Activated CD4-positive, alpha-beta T cell treated with anti-CD3 and anti-CD28 coated beads, Interleukin-2, amount 50 U/mL, for 4 hours (primary cell): ENCODE measurements around the gene NT5DC4.

Experiments
- DNase-seq, 2 experiments: peaks; one replicate each; pipeline ENCODE4 v3.0.0-alpha.2; 2020

The NT5DC4 gene

DNA sequence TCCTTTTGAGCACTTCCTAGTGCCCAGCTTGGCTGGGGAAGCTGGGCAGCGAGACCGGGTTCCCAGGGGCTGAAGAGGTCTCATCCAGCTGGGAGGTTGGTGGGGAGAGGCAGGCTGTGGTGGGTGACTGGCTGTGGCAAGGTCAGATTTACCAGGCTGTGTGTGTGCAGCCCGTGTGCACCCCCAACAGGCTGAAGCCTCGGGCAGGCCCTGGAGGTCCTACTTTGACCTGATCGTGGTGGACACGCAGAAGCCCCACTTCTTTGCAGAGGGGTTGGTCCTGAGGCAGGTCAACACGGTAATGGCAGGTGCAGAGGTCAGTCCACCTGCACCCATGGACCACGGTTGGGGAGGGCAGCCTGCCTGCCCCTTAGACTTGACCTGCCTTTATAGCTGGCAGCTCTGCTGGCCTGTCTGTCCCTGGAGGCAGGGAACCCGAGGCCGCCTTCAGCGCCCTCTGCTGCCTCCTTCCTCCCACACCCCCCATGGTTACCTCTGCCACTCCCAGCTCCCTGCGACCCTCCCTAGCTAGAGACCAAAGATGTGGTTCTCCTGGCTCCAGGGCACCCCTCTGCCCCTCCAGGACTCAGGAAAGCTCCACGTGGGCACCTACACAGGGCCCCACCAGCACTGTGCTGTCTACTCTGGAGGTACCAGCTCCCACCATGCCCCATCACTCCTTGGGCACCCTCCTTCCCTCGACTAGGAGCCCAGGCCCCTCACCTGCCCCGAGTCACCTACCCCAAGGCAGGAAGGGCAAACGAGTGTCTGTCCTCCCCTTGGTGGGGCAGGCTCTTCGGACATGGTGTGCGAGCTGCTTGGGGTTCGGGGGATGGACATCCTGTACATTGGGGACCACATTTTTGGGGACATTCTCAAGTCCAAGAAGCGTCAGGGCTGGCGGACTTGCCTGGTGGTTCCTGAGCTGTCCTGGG is 4.0 kb downstream of the NT5DC4 start:
- DNase-seq = no peak

DNA sequence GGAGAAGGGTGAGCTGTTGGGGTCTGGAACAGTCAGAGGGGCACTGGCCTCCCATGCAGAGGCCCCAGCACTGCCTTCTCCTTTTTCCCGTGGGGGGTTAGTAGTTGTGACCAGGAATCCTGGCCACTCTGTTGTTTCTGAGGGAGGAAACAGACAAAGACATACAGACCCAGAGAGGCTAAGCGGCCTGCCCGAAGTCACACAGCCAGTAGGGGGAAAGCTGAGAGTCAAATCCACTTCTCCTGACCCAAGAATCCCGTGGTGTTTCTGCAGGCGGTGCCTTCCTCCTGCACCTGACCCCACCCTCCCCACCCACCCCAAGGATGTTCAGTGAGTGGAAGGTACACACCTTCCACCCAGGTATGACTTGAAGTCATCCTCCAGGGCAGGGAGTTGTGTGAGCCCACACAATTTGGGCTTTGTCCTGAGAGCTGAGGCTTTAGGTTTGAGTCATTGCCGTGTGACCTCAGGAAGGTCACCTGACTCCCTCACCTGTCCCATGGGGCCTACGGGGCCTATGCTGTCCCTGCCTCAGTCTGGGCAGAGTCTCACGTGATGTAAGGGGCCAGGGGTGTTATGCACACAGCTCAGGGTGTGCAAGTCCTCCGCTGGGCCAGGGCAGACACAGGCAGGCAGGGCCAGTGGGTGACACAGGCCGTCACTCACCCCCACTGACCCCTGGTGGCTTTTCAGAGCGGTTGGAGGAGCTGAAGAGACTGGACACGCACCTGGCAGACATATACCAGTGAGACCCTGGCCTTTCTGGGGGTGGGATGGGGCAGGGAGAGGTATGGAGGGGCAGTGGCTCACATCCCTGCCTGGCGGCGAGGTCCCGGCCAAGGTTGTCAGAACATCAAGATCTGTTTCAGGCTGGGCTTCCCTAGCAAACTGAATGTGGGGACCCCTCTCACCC is 5.0 kb downstream of the NT5DC4 start:
- no peak for DNase-seq

DNA sequence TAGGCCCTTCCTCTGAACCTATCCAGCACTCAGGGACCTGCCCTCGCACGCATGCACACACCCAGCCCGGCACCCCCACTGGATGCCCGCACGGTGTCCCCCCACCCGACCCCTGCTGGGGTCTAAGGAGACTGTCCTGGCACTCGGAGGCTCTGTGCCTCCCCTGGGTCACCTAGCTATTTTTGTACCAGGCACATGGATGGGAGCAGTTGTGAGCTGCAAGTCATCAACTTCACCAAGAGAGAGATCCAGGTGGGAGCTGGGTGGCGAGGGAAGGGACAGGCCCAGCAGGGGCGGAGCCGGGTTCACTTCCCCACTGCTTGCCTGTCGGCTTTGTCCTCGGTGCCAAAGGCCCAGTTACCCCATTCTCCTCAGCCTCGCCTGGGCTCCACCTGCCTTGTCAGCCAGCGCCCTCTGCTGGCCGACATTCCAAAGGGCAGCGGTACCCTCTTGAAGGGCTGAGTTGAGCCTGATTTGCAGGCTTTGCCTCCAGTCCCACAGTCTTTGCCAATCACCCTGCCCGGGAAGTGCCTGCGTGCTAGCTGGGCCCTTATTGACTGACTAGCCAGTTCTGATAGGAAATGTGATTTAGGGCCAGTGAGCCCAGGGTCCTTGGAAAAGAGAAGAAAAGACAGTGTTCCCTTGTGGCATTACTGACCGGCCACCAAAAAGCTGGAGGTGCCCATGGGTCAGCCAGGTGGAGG is 5.8 kb downstream of the NT5DC4 start:
- peak; percentile 79 to 83 for DNase-seq

DNA sequence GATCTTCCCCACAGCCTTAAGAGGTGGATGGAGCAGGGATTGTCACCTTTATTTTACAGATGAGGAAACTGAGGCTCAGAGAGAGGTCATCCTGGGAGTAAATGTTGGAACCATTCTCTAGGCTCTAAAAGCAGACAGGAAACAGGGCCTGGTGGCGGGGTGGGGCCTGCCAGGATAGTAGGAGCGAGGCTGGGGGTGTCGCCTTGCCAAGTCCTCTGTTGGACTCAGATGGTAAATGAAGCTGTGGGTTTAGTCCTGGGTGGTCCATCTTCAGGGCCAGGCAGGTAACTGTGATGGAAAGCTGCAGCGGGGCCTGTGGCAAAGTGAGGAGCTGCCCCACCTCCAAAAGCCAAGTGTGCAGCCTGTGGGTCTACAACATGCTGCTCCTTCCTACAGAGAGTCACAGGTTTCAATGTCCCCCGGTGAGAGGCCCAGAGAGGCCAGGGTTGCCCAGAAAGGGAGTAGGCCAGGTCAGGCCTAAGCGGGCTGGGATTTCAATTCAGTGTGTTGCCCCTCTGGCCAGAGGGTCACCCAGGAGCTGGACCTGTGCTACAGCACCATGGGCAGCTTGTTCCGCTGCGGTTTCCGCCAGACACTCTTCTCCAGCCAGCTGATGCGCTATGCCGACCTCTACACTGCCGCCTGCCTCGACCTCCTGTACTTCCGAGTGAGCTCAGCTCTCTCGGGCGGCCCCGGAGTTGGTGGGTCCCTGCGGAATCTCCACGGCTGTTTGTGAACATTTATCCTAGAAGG is 6.6 kb downstream of the NT5DC4 start:
- DNase-seq = no peak

DNA sequence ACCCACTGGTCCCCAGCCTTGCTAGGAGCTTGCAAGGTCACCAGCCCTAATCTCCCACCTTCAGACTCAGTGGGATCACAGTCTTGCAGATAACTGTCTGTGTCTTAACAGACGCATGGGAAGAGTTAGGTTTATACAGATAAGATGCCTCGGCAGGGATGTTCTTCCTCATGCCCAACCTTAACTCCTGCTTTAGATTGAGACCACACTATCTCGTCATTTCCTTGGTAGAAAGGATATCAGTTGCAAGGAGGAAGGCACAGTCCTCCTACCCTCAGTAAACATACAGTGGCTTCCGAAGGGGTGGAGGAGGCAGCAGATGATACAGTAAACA is 7.2 kb downstream of the NT5DC4 start:
- no peak for DNase-seq

DNA sequence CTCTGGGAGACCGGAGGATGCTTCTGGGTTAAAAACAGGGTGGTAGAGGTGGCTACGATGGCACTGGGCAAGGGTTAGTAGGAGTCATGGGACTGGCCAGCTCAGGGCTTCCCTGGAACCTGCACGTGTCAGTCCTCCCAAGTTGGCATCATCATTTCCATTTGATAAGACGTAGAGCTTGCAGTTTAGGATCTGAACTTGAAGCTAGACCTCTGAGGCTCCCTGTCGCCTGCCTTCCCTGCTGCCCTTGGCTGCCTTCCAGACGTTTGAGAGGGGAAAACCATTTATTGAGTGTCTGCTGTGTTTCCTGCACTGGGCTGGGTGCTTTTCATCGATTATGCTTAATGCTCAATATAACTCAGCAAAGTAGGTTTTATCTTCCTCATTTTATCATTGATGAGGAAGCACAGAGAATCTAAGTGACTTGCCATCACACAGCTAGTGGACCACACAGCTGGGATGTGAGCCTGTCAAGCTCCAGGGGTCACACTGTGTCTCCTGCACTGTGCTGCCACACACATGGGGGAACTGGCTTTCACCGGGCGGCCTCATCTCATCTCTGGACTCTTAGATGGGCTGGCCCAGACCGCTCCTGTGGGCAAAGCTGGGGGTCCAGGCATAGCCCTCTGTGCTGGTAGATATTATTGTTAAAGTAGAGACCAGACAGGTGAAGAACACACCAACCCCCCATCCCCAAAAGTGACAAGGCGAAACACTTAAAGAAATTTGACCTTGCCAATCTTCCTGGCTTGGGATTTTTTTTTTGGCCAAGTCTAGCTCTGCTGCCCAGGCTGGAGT is 7.8 kb downstream of the NT5DC4 start:
- DNase-seq = no peak

DNA sequence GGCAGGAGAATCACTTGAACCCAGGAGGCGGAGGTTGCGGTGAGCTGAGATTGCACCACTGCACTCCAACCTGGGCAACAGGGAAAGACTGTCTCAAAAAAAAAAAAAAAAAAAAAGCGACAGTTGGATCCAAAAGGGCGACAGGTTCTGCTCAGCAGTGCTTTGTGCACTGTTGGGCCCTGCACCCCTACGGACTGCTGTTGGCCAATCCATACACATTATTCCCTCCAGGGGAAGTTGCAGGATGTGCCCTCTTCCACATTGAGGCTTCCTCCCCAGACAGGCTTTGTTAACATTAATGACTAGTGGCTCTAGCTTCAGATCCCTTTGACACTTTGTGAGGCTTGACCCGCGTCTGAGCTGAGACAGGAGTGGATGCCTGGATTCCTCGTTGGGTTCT is 9.4 kb downstream of the NT5DC4 start:
- DNase-seq = no peak

DNA sequence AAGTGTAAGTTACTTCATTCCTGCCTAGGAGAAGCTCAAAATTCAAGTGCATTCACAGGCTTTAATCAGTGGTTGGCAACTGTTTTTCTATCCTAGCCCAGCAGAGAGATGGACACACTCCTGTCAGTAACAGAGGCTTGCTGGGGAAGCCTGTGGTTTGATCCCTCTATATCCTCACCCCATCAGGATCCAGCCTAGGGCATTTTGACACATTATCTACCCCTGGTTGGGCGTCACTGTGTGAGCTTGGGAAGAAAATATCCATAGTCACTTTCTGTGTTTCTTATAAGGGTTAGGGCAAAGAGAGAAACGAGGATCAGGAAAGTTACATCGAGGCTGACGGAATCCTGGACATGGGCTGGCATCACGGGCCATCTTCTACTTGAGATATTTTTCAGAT is 10.0 kb downstream of the NT5DC4 start:
- DNase-seq = no peak

DNA sequence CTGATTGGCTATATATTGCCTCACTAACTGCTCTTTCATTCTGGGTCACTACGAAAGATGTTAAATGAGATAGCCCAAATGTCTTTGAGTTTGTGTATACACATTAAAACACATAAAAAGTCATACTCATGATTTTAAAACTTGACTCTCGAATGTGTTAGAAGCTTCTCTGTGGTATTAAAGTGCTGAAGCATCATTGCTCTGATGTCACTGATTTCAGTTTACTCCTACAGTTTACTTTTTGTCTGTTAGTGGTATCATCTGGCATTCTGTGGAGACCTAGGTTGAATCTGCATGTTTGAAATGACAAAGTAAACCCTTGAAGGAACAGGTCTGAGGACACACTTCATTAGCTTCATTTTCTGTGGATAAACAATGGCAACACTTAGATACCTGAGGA is 10.7 kb downstream of the NT5DC4 start:
- DNase-seq = no peak

DNA sequence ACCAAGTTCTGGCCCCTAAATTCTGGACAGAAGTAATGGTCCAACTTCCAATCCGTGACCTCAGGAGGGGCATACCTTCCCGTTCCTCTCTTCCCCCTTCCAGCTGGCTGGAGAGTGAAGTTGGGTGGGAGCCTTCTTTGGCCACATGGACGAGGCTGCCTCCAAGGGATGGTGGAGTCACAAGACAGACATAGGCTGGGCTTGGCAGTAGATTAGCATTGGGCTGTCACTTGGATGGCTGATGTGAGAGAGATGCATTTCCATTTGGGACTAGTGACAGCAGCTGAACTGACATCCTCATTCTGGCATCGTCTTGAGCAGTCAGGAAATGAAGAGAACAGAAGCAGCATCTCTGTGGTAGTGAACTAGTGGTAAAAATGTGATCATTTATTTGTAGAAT is 12.6 kb downstream of the NT5DC4 start:
- no peak for DNase-seq

DNA sequence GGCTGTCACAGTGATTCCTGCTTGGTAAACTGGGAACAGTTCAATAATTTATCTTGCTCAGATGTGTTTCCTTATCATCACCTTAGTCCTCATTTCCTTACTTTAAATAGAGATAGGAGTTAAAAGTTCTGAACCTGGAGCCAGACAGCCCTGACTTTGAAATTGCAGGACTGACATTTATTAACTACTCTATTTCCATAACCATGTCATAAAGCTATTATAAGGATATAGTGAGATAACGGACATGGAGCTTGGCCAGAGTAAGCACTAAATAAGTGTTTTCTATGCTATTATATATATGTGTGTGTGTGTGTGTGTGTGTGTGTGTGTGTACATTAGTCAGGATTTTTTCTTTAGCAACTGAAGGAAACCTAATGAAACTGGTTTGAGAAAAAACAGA is 13.1 kb downstream of the NT5DC4 start:
- DNase-seq = no peak

DNA sequence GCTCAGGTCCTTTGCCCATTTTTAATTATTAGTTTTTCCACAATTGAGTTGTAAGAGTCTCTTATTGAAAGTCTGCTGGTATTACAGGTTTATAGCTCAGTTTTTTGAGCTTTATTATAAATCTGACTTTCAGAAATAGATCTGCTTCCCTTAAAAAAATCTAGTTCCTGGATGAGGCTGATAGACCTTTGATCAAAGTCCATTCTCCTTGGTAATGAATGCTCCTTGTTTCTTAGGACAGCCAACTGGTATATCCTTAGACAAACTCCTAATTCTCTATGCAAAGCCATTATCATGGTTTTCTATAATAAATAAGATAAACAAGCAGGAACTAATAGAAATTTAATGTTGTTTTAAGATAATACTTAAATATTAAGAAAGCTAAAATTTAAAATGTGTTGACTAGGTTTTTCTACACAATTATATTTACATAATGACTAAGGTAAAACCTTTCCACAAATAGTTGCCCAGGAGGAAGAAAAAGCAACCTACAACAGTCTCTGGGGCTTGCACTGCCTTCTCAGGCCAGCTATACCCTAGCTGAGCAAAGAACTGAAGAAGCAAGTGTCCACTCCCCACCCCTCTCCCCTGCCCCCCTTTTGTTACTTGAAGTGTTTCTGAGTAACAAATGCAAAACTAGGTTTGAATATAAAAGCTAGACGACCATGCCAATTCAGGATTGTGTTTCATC is 16.9 kb downstream of the NT5DC4 start:
- no peak for DNase-seq

DNA sequence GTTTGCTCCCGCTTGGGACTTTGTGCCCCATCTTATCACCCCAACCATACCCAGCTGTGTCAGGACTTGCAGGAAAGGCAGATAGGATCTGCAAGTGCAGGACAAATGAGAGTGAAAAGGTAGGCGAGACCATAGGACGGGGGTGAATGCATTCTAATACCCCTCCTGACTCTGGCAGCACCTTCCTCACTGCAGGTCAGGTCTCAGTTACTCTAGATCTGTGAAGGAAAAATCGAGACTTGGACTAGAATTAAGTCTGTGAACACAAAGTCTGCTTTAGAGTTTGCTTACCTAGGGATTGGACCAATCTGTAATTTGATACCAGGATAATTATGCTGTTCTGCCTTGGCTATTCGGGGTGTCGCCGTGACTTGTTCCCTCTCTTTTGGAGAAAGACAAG is 19.7 kb downstream of the NT5DC4 start:
- DNase-seq = no peak

DNA sequence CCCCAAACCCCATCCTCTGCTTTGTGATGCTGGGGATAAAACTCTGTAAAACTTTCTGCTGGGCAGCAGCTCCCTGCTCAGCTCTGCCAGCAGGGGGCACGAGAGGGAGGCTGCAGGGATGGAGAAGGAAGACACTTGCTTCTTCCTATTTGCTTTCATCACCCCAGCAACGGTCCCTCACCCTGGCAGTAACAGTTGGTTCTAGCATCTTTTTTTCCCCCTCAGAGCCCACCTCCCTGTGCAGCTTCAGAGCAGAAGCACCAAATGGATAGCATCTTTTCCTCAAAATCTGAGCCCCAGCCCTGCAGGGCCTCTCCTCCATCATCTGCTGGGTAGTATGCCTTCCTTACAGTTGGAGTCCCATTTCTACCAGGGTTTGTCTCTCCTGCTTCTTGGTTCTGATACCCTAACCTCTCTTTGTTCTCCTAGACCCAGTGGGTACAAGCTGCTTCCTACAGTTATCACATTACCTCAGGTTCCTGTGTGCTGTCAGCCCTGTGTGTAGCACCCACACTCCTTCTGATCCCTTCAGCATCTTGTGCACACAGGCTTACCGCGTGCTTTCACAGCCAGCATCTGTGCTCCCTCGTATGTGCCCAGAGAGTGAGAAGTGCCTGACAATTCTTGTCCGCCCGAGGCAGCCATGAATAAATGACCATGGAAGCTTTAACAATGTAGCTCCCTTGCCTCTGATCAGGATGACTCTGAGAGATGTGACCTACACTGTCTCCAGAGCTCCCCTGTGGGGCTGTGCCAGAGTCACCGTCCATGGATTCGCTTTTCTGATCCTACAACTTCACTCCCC is 29.1 kb downstream of the NT5DC4 start:
- peak; percentile 77 to 80 for DNase-seq

DNA sequence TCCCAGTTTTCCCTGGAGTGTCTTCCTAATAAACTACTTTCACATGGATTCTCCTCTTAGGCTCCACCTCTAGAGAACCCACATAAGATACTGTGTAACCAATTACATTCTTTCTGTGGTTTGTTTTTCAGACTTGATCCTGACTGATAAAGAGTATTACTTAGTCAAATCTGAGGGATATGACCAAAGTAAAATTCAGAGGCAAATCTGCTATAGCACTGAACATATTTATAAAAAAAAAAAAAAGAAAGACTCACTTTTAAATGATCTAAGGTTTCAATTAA is 29.7 kb downstream of the NT5DC4 start:
- no peak for DNase-seq

DNA sequence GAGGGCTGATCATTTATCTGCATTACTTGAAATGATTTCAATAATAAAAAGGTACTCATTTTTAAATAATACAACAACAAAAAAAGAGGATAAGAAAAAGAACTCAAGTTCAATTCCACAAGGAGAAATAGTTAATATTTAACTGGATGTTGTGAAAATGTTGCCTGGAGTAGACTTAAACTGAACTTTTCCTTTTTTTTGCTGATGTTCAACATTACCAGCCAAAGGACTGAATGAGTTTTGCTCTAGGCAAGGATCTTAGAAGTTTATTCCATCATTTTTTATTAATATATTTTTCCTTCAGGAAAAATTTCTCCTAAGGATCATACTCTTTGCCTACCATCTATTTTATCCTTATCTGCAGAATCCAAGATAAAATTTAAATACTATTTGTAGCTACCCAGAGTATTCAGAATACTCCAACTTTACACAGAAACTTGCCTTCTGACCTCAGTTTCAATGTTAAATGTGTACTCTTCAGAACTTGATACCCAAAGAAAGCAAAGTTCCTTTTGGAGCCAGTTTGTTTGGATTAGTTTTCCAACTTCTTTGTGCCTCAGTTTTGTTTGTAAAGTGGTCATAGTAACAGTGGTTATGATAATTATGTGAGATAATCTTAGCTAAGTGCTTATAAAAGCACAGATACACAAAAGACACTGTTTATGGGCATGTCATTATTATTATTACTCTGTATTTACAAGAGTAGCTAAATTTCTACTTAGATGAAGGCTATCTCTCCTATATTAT is 30.8 kb downstream of the NT5DC4 start:
- no peak for DNase-seq

DNA sequence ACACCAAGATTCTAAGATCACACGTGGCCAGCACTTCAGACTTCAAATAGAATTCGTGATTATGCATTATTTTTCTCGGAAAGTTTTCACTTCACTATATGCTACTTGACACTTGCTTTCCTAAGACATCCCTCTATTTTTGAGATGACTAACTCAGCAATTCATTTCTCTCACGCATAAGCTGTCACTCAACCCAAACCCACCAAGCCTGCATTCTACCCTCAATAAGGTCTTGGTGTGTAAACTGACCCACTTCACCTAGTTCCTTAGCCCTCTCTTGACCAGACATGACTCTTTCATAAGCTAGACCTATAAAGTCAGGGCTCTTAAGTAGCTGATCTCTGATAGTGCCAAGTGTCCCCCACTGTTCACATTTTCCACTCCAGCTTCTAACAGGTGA is 31.8 kb downstream of the NT5DC4 start:
- DNase-seq = no peak

DNA sequence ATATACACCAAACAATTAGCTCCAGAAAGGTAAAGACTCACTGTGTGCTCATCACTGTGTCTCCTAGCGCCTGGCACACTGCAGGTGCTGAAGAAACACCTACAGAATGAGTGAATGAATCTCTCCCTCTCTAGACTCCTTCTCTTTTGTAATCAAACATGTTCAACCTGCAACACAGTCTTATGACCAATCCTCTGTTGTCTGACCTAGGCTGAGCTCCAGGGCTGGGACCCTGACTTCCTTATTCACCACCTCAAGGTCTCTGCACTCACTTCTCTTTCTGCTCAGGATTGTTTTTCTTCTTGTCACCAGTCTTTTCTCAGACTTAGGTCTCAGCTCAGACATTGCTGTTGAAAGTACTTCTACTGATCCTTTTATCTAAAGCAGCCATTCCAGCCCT is 33.7 kb downstream of the NT5DC4 start:
- no peak for DNase-seq

DNA sequence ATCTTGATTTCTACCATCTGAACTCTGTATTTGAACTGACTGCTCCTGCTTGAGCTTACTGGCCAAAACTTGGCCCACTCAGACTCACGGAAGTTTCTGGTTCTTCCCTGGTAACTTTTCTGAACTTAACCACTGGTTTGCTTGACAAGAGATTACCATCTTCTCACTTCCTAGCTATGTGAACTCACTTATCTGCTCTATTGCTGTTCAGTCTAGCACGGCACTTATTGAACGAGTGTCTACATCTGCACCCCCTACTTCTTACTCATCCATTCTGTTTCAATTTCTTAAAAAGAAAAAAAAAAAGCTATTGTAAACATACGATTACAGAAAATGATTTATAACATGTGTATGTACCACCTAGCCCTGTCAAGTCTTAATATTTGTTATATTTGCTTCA is 34.6 kb downstream of the NT5DC4 start:
- DNase-seq = no peak

DNA sequence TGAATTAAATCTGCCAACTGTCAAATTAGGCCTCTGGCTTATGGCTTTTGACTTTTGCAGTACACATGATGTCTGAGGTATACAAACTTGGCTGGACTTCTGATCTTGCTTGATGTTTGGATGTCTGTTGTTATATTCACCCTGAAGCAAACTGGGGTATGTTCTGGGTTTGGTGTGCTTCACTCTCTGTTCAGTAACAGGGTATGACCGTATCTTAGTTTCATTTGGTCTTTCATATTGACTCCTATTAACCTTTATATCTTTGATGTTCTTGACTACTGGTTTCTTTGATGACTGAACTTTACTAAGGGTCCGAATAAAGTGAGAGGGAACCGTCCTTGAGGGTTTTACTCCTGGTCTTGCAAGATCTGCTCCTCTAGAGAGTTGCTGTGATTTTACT is 35.4 kb downstream of the NT5DC4 start:
- DNase-seq = no peak
